SK-N-SH treated with all-trans-retinoic acid at 6 μM for 48 hours (cell line): ENCODE measurements around the gene PTPRN2.

Experiments
- ARNTL ChIP-seq: fragments of 450-650 bp; formaldehyde crosslinking; IDR thresholded peaks from 2 replicates; pipeline ENCODE4 v1.5.0; 2020; ENCODE audit warnings: low read depth, mild to moderate bottlenecking, moderate library complexity, borderline replicate concordance
- GLIS3 ChIP-seq: fragments of 250-450 bp; sonication (Bioruptor Pico); IDR thresholded peaks from 2 replicates; pipeline ENCODE4 v1.5.0; 2020; ENCODE audit warnings: mild to moderate bottlenecking, moderate library complexity
- PATZ1 ChIP-seq: fragments of 250-450 bp; sonication (Bioruptor Pico); IDR thresholded peaks from 2 replicates; pipeline ENCODE4 v1.8.0; 2020; ENCODE audit warnings: mild to moderate bottlenecking, moderate library complexity, borderline replicate concordance
- RARB ChIP-seq: fragments of 250-450 bp; sonication (Bioruptor Pico); IDR thresholded peaks from 2 replicates; pipeline ENCODE4 v1.8.0; 2021; ENCODE audit warnings: mild to moderate bottlenecking, moderate library complexity
- TCF4 ChIP-seq: fragments of 250-450 bp; sonication (Bioruptor Pico); IDR thresholded peaks from 2 replicates; pipeline ENCODE4 v1.8.0; 2021; ENCODE audit warnings: mild to moderate bottlenecking, moderate library complexity, borderline replicate concordance
- TSHZ2 ChIP-seq: fragments of 250-450 bp; sonication (Bioruptor Pico); IDR thresholded peaks from 2 replicates; pipeline ENCODE4 v1.5.0; 2020; ENCODE audit warnings: mild to moderate bottlenecking, moderate library complexity
- ZFP30 ChIP-seq: fragments of 450-650 bp; formaldehyde crosslinking; IDR thresholded peaks from 2 replicates; pipeline ENCODE4 v1.5.0; 2022; ENCODE audit warnings: mild to moderate bottlenecking, moderate library complexity
- ZNF8 ChIP-seq: fragments of 450-650 bp; formaldehyde crosslinking; IDR thresholded peaks from 2 replicates; pipeline ENCODE4 v1.5.0; 2020; ENCODE audit warnings: mild to moderate bottlenecking, moderate library complexity

- no peak for TF ChIP-seq PATZ1 (CRISPR knock-in tag)
- no peak for TF ChIP-seq TSHZ2 (CRISPR knock-in tag)
- TF ChIP-seq ARNTL: no peak
- no peak for TF ChIP-seq RARB
- TF ChIP-seq ZNF8 (CRISPR knock-in tag): no peak
- TF ChIP-seq GLIS3: no peak
- TF ChIP-seq ZFP30 (CRISPR knock-in tag): no peak
- TF ChIP-seq TCF4 (CRISPR knock-in tag): no peak
Measured at GRCh38 chr7:157574914-157575586, 1012.6 kb downstream of the PTPRN2 start.
